Eye (tissue), 1 donor: Measurements from ENCODE around the gene UNC5C.
A peak's percentile ranks its signal among the peaks of the same experiment; 100 is the strongest.
"Not testable (repeated sequence)": the region's sequence is repeated elsewhere in the genome, so short reads cannot be mapped to it uniquely, and the experiment has no call there.

Experiments
- DNase-seq: peaks from one replicate; pipeline ENCODE4 v3.0.0-alpha.2; 2015

The UNC5C gene

GRCh38 chr4:95159384-95159783 lies 389.4 kb downstream of the UNC5C start:
- DNase-seq = no peak

- no peak for DNase-seq
Measured at GRCh38 chr4:95158626-95159025, 390.1 kb downstream of the UNC5C start.

GRCh38 chr4:95158045-95158444 lies 390.7 kb downstream of the UNC5C start:
- DNase-seq = no peak

GRCh38 chr4:95157596-95157995 lies 391.2 kb downstream of the UNC5C start:
- DNase-seq = no peak

- DNase-seq = no peak
Measured at GRCh38 chr4:95156452-95156765, 392.4 kb downstream of the UNC5C start.

- peak; percentile 77 for DNase-seq
Measured at GRCh38 chr4:95155759-95156451, 392.9 kb downstream of the UNC5C start.

GRCh38 chr4:95153182-95153581 lies 395.6 kb downstream of the UNC5C start:
- peak; percentile 35 for DNase-seq

- no peak for DNase-seq
Measured at GRCh38 chr4:95151255-95151654, 397.5 kb downstream of the UNC5C start.

GRCh38 chr4:95142932-95143331 lies 405.8 kb downstream of the UNC5C start:
- DNase-seq = no peak

GRCh38 chr4:95141361-95141760 lies 407.4 kb downstream of the UNC5C start:
- no peak for DNase-seq

- not testable (repeated sequence) for DNase-seq
Measured at GRCh38 chr4:95139424-95139823, 409.3 kb downstream of the UNC5C start.

- DNase-seq = not testable (repeated sequence)
Measured at GRCh38 chr4:95134016-95134415, 414.8 kb downstream of the UNC5C start.

- DNase-seq = peak; percentile 59
Measured at GRCh38 chr4:95129821-95130311, 418.9 kb downstream of the UNC5C start.

- no peak for DNase-seq
Measured at GRCh38 chr4:95129031-95129430, 419.7 kb downstream of the UNC5C start.

- DNase-seq = peak; percentile 76
Measured at GRCh38 chr4:95124906-95125504, 423.8 kb downstream of the UNC5C start.

- no peak for DNase-seq
Measured at GRCh38 chr4:95122001-95122400, 426.8 kb downstream of the UNC5C start.

- DNase-seq = no peak
Measured at GRCh38 chr4:95120456-95120855, 428.3 kb downstream of the UNC5C start.

- DNase-seq = no peak
Measured at GRCh38 chr4:95118497-95118896, 430.3 kb downstream of the UNC5C start.

- no peak for DNase-seq
Measured at GRCh38 chr4:95114521-95114920, 434.3 kb downstream of the UNC5C start.
